Hepatocyte (in vitro differentiated cells): ENCODE measurements around the gene GAD1.

Experiments used
- EZH2 ChIP-seq: fragments of 200-600 bp; sonication (generic); IDR thresholded peaks from 2 replicates; pipeline ENCODE4 v1.6.1; 2016; ENCODE audit warnings: antibody characterized with exemption, mild to moderate bottlenecking, borderline replicate concordance
- EZH2phosphoT487 ChIP-seq: fragments of 200-600 bp; sonication (generic); IDR thresholded peaks from one replicate; pipeline ENCODE4 v1.6.1; 2018; ENCODE audit warnings: antibody characterized with exemption, mild to moderate bottlenecking, low read depth, moderate library complexity; ENCODE audit not compliant: unreplicated experiment, severe bottlenecking
- TF ChIP-seq, protein P1 (sequence below): fragments of 200-600 bp; sonication (generic); IDR thresholded peaks from 2 replicates; pipeline ENCODE4 v1.5.1; 2016; ENCODE audit warnings: antibody characterized with exemption, mild to moderate bottlenecking; ENCODE audit not compliant: poor library complexity

DNA sequence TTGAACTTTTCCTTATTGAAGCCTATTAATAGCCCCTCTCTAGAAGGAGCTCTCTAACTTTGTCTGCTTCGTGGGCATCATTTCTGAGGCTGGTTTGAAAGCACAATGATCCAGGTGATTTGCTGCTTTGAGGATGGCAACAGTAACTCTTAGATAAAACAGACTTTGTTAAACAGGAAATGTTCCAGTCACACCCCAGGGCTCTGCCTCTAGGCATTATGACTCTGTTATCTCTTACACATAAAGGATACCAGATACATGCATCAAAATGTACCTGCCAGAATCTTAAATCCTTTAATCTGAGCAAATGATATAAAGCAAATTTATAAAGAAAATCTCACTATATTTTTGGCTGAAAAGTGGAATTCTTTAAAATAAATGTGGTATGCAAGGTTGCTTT is 52.3 kb downstream of the GAD1 start:
- TF ChIP-seq, protein P1, sequence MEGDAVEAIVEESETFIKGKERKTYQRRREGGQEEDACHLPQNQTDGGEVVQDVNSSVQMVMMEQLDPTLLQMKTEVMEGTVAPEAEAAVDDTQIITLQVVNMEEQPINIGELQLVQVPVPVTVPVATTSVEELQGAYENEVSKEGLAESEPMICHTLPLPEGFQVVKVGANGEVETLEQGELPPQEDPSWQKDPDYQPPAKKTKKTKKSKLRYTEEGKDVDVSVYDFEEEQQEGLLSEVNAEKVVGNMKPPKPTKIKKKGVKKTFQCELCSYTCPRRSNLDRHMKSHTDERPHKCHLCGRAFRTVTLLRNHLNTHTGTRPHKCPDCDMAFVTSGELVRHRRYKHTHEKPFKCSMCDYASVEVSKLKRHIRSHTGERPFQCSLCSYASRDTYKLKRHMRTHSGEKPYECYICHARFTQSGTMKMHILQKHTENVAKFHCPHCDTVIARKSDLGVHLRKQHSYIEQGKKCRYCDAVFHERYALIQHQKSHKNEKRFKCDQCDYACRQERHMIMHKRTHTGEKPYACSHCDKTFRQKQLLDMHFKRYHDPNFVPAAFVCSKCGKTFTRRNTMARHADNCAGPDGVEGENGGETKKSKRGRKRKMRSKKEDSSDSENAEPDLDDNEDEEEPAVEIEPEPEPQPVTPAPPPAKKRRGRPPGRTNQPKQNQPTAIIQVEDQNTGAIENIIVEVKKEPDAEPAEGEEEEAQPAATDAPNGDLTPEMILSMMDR = no peak
- TF ChIP-seq EZH2phosphoT487 = no peak
- no peak for TF ChIP-seq EZH2
